Esophagus squamous epithelium (tissue), 5 donors: ENCODE results near the gene ORM1. TPM values are rescaled to one million over a fixed set of nuclear protein-coding genes. Genes with fewer than 3 reads are reported as not detected.
"Not testable (repeated sequence)": the region's sequence is repeated elsewhere in the genome, so short reads cannot be mapped to it uniquely, and the experiment has no call there.

Experiments
- DNase-seq: peaks from one replicate; lab custom pipeline; 2025; lab: John Stamatoyannopoulos, UW
- H3K27ac ChIP-seq, 4 donors: fragments of 200-600 bp; sonication (generic); one replicate each; pipeline ENCODE4 v1.5.1; 2016 to 2019; ENCODE audit warnings: mild to moderate bottlenecking in 1 of 4
- H3K27me3 ChIP-seq, 4 donors: fragments of 200-600 bp; sonication (generic); 1 replicate in 3 of 4; 2 replicates in 1 of 4; pipeline versions ENCODE4 v1.5.1 to v1.6.0; 2017 to 2021; ENCODE audit warnings: antibody characterized with exemption in 1 of 4
- H3K36me3 ChIP-seq, 3 donors: fragments of 200-600 bp; sonication (generic); one replicate each; pipeline ENCODE4 v1.5.1; 2016 to 2019
- H3K4me1 ChIP-seq, 3 donors: fragments of 200-600 bp; sonication (generic); one replicate each; pipeline ENCODE4 v1.5.1; 2017 to 2019
- H3K4me3 ChIP-seq, 4 donors: fragments of 200-600 bp; sonication (generic); 1 replicate in 3 of 4; 2 replicates in 1 of 4; pipeline ENCODE4 v1.5.1; 2016 to 2019; ENCODE audit warnings: mild to moderate bottlenecking in 2 of 4, moderate library complexity in 1 of 4
- H3K9me3 ChIP-seq, 3 donors: fragments of 200-600 bp; sonication (generic); one replicate each; pipeline ENCODE4 v1.5.1; 2016 to 2019
- POLR2A ChIP-seq, 4 donors: fragments of 450-650 bp; IDR thresholded peaks; one replicate each; pipeline ENCODE4 v1.6.1; 2017; ENCODE audit warnings: antibody characterized with exemption in 4 of 4, mild to moderate bottlenecking in 4 of 4, moderate library complexity in 3 of 4
- WGBS, 2 donors: methylation state at CpG; one replicate each; pipeline ENCODE4 v1.1.5; 2018; 5-methylcytosine and 5-hydroxymethylcytosine counted together
- intact Hi-C: fragments of 100-400 bp; cut with DNase I; formaldehyde crosslinking; loops from one replicate; pipeline ENCODE4 v1.15.0; 2022
- total RNA-seq, 4 donors: library from RNA; depleted of rRNA; stranded (reverse); fragments of >200 nt; gene quantifications; one replicate each; pipeline ENCODE4 v1.1.0, GENCODE V29; 2016
- TF ChIP-seq, protein P1 (sequence below), 6 experiments: fragments of 450-650 bp in 4 of 6; fragments of 200-600 bp in 2 of 6; sonication (generic) in 2 of 6; IDR thresholded peaks; one replicate each; pipeline ENCODE4 v1.5.1; 2016 to 2019; ENCODE audit warnings: antibody characterized with exemption in 6 of 6, mild to moderate bottlenecking in 4 of 6, moderate library complexity in 4 of 6
- donor health status: DM: yes; HTN: yes; CAD: no.

ORM1 gene
- total RNA-seq, 4 donors from 2014 or later, result 0.41 TPM; not detected in 3

DNA sequence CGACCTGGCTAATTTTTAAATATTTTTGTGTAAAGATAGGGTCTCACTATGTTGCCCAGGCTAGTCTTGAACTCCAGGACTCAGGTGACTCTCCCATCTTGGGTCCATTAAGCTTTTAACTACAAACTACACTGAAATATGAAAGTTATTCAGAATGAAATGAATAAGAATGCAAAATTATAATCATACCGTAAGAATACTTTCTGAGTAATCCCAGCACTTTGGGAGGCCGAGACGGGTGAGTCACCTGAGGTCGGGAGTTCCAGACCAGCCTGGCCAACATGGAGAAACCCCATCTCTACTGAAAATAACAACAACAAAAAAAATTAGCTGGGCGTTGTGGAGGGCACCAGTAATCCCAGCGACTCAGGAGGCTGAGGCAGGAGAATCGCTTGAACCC, 1.1 kb upstream of the ORM1 start:
- Histone ChIP-seq H3K4me3 (no peak overlapping the region), H3K36me3 (no peaks in the 10 kb centered on the region), H3K27me3 (peaks cover 0 to 37% (median 0%) of the 10 kb centered on the region in 4 donors), H3K27ac (no peak overlapping the region), H3K4me1 (peaks cover 0 to 2% (median 0%) of the 10 kb centered on the region in 3 donors), H3K9me3 (no peaks in the 10 kb centered on the region)
- no peak for DNase-seq
- no peak for TF ChIP-seq POLR2A (IDR thresholded peaks at IDR 0.05)
- TF ChIP-seq, protein P1, sequence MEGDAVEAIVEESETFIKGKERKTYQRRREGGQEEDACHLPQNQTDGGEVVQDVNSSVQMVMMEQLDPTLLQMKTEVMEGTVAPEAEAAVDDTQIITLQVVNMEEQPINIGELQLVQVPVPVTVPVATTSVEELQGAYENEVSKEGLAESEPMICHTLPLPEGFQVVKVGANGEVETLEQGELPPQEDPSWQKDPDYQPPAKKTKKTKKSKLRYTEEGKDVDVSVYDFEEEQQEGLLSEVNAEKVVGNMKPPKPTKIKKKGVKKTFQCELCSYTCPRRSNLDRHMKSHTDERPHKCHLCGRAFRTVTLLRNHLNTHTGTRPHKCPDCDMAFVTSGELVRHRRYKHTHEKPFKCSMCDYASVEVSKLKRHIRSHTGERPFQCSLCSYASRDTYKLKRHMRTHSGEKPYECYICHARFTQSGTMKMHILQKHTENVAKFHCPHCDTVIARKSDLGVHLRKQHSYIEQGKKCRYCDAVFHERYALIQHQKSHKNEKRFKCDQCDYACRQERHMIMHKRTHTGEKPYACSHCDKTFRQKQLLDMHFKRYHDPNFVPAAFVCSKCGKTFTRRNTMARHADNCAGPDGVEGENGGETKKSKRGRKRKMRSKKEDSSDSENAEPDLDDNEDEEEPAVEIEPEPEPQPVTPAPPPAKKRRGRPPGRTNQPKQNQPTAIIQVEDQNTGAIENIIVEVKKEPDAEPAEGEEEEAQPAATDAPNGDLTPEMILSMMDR (IDR thresholded peaks at IDR 0.05), result no peak
- WGBS, 2 donors, result 61 to 65% methylated on average over 8 of the region's 8 CpGs
- intact Hi-C loops, result no loop called here

DNA sequence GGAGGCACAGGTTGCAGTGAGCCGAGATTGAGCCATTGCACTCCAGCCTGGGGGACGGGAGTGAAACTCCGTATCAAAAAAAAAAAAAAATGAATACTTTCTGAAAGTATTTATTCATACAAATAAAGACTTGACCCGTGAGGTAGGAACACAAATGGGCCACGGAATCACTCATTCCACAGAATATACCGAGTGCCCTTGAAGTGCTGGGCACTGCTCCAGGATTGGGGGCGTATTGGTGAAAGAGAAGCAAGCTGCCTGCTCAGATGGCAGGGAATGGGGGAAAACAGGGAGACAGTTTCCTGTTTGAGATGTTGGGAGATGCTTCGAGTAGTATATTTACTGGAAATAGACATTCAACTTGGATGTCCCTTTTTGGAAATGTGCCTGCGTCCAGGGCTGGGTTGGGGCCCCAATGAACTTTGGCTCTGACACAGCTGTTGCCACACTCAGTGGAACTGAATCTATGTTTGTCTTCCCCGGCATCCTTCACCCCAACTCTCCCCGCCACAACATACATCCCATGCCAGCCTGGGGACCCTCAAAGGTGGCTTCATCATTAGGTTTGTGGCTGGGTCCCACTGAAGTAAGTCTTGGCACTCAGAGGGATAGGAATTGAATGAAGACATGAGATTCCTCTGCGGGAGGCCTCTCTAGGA, 609 bp upstream of the ORM1 start:
- DNase-seq, H3K27ac ChIP-seq, H3K36me3 ChIP-seq, intact Hi-C loops, H3K4me1 ChIP-seq, H3K9me3 ChIP-seq, H3K4me3 ChIP-seq: not testable (repeated sequence)
- WGBS, 2 donors, result 67 to 73% methylated on average over 11 of the region's 12 CpGs
- H3K27me3 ChIP-seq, result peaks cover 0 to 37% (median 0%) of the 10 kb centered on the region in 4 donors

DNA sequence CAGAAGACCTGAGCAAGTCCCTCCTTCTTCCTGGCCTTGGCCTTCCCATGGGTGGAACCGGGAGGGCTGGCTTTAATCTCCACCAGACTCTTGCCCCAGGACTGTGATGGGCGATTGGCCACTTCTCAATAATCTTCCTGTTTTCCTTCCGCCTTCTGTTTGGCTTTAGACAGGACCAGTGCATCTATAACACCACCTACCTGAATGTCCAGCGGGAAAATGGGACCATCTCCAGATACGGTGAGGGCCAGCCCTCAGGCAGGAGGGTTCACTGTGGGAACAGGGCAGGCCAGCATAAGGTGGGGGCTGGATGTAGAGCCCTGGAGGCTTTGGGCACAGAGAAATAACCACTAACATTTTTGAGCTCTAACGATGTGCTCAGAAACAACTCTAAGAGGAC, 951 bp downstream of the ORM1 start:
- intact Hi-C loops, DNase-seq, H3K9me3 ChIP-seq, H3K27ac ChIP-seq, H3K4me1 ChIP-seq, H3K36me3 ChIP-seq, H3K4me3 ChIP-seq: not testable (repeated sequence)
- peaks cover 0 to 44% (median 0%) of the 10 kb centered on the region in 4 donors for H3K27me3 ChIP-seq
- 59 to 60% methylated on average over 3 to 5 of the region's 6 CpGs for WGBS, 2 donors

DNA sequence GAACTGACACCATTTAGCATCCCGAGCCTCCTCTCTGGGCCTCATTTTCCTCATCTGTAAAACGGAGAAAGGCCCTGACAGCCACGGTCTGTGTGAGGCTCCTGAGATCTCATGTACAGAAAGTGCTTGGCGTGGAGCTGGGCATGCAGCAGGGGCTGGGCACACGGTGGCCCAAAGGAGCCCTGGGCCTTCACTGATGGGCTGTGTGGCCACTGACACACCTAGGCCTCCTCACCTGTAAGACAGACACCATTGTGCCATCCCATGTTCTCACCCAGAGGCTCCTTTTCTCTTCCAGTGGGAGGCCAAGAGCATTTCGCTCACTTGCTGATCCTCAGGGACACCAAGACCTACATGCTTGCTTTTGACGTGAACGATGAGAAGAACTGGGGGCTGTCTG, 1.6 kb downstream of the ORM1 start:
- no peak for DNase-seq
- WGBS, 2 donors, result 89 to 96% methylated on average over 4 to 5 of the region's 8 CpGs

DNA sequence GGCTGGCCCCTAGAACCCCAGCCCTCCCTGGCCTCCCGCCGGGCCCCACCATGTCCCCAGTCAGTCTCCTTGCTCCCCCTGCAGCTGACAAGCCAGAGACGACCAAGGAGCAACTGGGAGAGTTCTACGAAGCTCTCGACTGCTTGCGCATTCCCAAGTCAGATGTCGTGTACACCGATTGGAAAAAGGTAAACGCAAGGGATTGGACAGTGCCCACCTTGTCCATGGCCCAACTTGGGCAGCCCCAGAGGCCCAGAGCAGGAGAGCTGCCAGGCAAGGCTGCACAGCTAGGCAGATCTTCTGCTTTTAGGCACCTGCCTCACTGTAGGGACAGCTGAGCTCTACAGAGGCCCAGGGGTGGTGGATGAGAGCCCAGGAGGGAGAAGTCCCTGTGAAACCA, 2.1 kb downstream of the ORM1 start:
- DNase-seq, H3K4me3 ChIP-seq, intact Hi-C loops, H3K4me1 ChIP-seq, H3K36me3 ChIP-seq, H3K9me3 ChIP-seq, H3K27ac ChIP-seq: not testable (repeated sequence)
- peaks cover 0 to 39% (median 0%) of the 10 kb centered on the region in 4 donors for H3K27me3 ChIP-seq
- no CpG with 5 or more reads among the region's 9 CpGs for WGBS, 2 donors

More for the DNA sequence above, 1.6 kb downstream of the ORM1 start:
- no peak overlapping the region for H3K4me3 ChIP-seq
- peaks cover 0 to 40% (median 0%) of the 10 kb centered on the region in 4 donors for H3K27me3 ChIP-seq
- H3K27ac ChIP-seq, result no peak overlapping the region
- no peaks in the 10 kb centered on the region for H3K9me3 ChIP-seq
- intact Hi-C loops, result no loop called here
- H3K36me3 ChIP-seq, result no peaks in the 10 kb centered on the region
- TF ChIP-seq, protein P1 (IDR thresholded peaks at IDR 0.05), result no peak
- TF ChIP-seq POLR2A (IDR thresholded peaks at IDR 0.05), result no peak
- H3K4me1 ChIP-seq, result no peaks in the 10 kb centered on the region

DNA sequence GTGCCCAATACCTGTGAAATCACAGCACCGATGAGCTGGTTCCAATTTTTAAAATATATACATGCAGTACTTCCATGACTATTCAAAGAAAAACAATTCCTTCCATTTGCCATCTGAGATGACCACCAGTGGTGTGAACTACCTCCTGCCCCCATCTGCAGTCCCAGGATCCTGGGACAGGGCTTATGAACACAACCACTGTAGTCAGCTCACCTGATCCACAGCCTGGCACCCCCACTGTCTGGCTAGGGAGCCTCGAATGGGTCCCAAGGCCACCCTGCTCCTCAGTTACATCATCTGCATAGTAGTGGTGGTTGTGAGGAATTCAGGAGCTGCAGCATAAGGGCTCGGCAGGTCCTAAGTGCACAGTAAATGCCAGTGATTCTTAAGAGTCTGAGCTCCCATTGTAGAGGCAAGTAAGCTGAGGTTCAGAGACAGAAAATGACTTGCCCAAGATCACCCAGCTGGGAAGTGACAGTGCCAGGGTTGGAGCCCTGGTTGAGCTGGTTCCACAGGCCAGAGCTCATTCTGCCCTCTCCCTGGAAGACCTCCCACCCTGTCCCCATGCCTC, 2.9 kb downstream of the ORM1 start:
- H3K27ac ChIP-seq, H3K4me3 ChIP-seq, H3K9me3 ChIP-seq, intact Hi-C loops, H3K36me3 ChIP-seq, DNase-seq, H3K4me1 ChIP-seq: not testable (repeated sequence)
- H3K27me3 ChIP-seq, result peaks cover 0 to 32% (median 0%) of the 10 kb centered on the region in 4 donors
- WGBS, 2 donors, result 83 to 100% methylated on average over 2 of the region's 3 CpGs

DNA sequence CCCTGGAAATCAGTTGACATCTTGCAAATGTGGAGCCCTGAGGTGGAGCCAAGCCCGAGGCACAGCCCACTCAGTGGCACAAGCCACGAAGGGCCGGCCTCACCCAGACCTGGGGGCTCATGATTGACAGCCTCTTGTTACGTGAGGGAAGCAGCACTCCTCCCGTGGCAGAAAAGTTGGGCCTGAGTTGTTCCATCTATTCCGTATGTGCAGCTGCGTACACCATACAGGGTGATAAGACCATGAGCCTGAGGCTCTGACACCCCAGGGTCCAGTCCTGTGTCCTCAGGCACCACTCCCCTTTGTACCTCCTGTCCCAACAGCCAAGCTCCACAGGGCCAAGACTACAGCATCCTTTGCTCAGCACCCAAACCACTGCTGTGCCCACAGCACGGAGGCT, 4.9 kb downstream of the ORM1 start:
- no peaks in the 10 kb centered on the region for H3K4me1 ChIP-seq
- whole genome bisulfite sequencing, 2 donors, result 87 to 88% methylated on average over 4 to 6 of the region's 8 CpGs
- no peak overlapping the region for H3K27ac ChIP-seq
- H3K4me3 ChIP-seq, result no peak overlapping the region
- peaks cover 0 to 29% (median 0%) of the 10 kb centered on the region in 4 donors for H3K27me3 ChIP-seq
- DNase-seq, result no peak
- no peak for TF ChIP-seq POLR2A (IDR thresholded peaks at IDR 0.05)
- TF ChIP-seq, protein P1 (IDR thresholded peaks at IDR 0.05), result no peak
- intact Hi-C loops, result no loop called here
- H3K36me3 ChIP-seq, result no peaks in the 10 kb centered on the region
- H3K9me3 ChIP-seq, result no peaks in the 10 kb centered on the region

DNA sequence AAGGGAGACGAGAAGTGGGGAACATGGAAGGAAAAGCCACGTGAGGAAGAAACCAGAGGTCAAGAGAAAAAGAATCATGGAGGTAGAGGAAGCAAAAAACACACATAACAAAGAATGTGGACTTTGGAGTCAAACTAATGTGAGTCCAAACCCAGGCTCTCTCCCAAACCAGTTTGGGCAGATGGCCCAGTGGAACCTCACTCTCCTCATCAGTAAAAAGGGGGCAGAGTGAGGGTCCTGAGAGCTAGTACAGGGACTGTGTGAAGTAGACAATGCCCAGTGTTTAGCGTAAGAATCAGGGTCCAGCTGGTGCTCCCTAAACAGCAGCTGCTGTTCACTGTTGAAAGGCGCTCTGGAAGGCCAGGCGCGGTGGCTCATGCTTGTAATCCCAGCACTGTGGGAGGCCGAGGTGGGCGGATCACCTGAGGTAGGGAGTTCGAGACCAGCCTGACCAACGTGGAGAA, 5.5 kb downstream of the ORM1 start:
- H3K4me1 ChIP-seq, H3K4me3 ChIP-seq, DNase-seq, intact Hi-C loops, H3K9me3 ChIP-seq, H3K36me3 ChIP-seq, H3K27ac ChIP-seq: not testable (repeated sequence)
- 67 to 80% methylated on average over 4 to 8 of the region's 10 CpGs for WGBS, 2 donors
- peaks cover 0 to 29% (median 0%) of the 10 kb centered on the region in 4 donors for H3K27me3 ChIP-seq

DNA sequence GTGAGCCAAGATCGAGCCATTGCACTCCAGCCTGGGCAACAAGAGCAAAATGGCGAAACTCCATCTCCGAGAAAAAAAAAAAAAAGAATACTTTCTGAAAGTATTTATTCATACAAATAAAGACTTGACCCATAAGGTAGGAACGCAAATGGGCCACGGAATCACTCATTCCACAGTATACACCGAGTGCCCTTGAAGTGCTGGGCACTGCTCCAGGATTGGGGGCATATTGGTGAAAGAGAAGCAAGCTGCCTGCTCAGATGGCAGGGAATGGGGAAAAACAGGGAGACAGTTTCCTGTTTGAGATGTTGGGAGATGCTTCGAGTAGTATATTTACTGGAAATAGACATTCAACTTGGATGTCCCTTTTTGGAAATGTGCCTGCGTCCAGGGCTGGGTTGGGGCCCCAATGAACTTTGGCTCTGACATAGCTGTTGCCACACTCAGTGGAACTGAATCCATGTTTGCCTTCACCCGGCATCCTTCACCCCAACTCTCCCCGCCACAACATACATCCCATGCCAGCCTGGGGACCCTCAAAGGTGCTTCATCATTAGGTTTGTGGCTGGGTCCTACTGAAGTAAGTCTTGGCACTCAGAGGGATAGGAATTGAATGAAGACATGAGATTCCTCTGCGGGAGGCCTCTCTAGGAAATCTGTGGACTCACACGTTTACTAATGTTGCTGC, 6.2 kb downstream of the ORM1 start:
- DNase-seq, H3K27ac ChIP-seq, intact Hi-C loops, H3K9me3 ChIP-seq, H3K36me3 ChIP-seq, H3K4me1 ChIP-seq, H3K4me3 ChIP-seq: not testable (repeated sequence)
- H3K27me3 ChIP-seq, result peaks cover 0 to 27% (median 0%) of the 10 kb centered on the region in 4 donors
- 78 to 87% methylated on average over 8 to 9 of the region's 12 CpGs for WGBS, 2 donors
